SK-N-SH (cell line): ENCODE measurements around the gene ARHGAP26. TPM values are rescaled to one million over a fixed set of nuclear protein-coding genes. Genes with fewer than 3 reads are reported as not detected.

Experiments used
- CTCF ChIA-PET: fragments of 300-600, 350-600 bp; formaldehyde crosslinking; extraction: SDS; loops from one replicate; lab custom pipeline; 2021; lab: Yijun Ruan, JAX
- POLR2A ChIA-PET: fragments of 350-600 bp; sonication (Branson Sonifier 250); formaldehyde crosslinking; extraction: SDS; loops from one replicate; lab custom pipeline; 2020; ENCODE audit warnings: antibody characterized with exemption, inconsistent platforms; lab: Yijun Ruan, JAX
- DNase-seq: peaks from one replicate; pipeline ENCODE4 v3.0.0; 2012
- H2AFZ ChIP-seq: fragments of 200-600 bp; sonication (generic); 2 replicates; pipeline ENCODE4 v1.8.1; 2016; ENCODE audit warnings: antibody characterized with exemption, mild to moderate bottlenecking, low read depth
- H3F3A ChIP-seq: fragments of 200-600 bp; sonication (generic); replicated peaks from 2 replicates; pipeline ENCODE3; 2016; ENCODE audit warnings: antibody characterized with exemption, mild to moderate bottlenecking; ENCODE audit not compliant: insufficient read depth
- H3K27ac ChIP-seq, 2 experiments: fragments of 200-500 bp in 1 of 2; fragments of 200-600 bp in 1 of 2; sonication (Bioruptor generic) in 1 of 2; sonication (generic), shearing (Covaris generic) in 1 of 2; 2 replicates each; pipeline versions ENCODE4 v1.5.1 to v1.6.1; 2014 to 2016; ENCODE audit warnings: low read depth in 2 of 2, inconsistent platforms in 1 of 2, low read length in 1 of 2, mild to moderate bottlenecking in 1 of 2, mixed read lengths in 1 of 2
- H3K27me3 ChIP-seq: fragments of 200-600 bp; sonication (generic), shearing (Covaris generic); 2 replicates; pipeline ENCODE4 v1.6.1; 2016; ENCODE audit warnings: mixed run types; ENCODE audit not compliant: insufficient read depth
- H3K36me3 ChIP-seq, 2 experiments: fragments of 200-500 bp in 1 of 2; fragments of 200-600 bp in 1 of 2; sonication (Bioruptor generic) in 1 of 2; sonication (generic) in 1 of 2; replicated peaks in 1 of 2; 2 replicates each; pipeline versions ENCODE3 to v1.5.1; 2014 to 2016; ENCODE audit warnings: low read length in 1 of 2, mild to moderate bottlenecking in 1 of 2; ENCODE audit not compliant: insufficient read depth in 2 of 2, control insufficient read depth in 1 of 2
- H3K4me1 ChIP-seq, 2 experiments: fragments of 200-500 bp in 1 of 2; fragments of 200-600 bp in 1 of 2; sonication (Bioruptor generic) in 1 of 2; sonication (generic), shearing (Covaris generic) in 1 of 2; 2 replicates each; pipeline versions ENCODE4 v1.5.1 to v1.6.1; 2014 to 2016; ENCODE audit warnings: low read depth in 1 of 2, low read length in 1 of 2, mixed run types in 1 of 2; ENCODE audit not compliant: insufficient read depth in 2 of 2, control insufficient read depth in 1 of 2
- H3K4me2 ChIP-seq: fragments of 200-600 bp; sonication (generic), shearing (Covaris generic); 2 replicates; pipeline ENCODE4 v1.6.1; 2017; ENCODE audit warnings: mixed run types
- H3K4me3 ChIP-seq, 2 experiments: fragments of 200-500 bp in 1 of 2; fragments of 200-600 bp in 1 of 2; sonication (Bioruptor generic) in 1 of 2; sonication (generic), shearing (Covaris generic) in 1 of 2; 2 replicates each; pipeline versions ENCODE4 v1.5.1 to v1.8.1; 2014 to 2016; ENCODE audit warnings: low read depth in 2 of 2, inconsistent platforms in 1 of 2, low read length in 1 of 2, mild to moderate bottlenecking in 1 of 2, mixed read lengths in 1 of 2, moderate library complexity in 1 of 2
- H3K79me2 ChIP-seq: fragments of 200-600 bp; sonication (generic); 2 replicates; pipeline ENCODE4 v1.8.1; 2017; ENCODE audit warnings: mild to moderate bottlenecking; ENCODE audit not compliant: insufficient read depth
- H3K9ac ChIP-seq: fragments of 200-600 bp; sonication (generic); 2 replicates; pipeline ENCODE4 v1.6.1; 2017; ENCODE audit warnings: mixed run types
- H3K9me2 ChIP-seq: fragments of 200-600 bp; sonication (generic); 2 replicates; pipeline ENCODE4 v1.6.1; 2017; ENCODE audit warnings: mixed run types
- H3K9me3 ChIP-seq: fragments of 200-600 bp; sonication (generic); 2 replicates; pipeline ENCODE4 v1.6.1; 2017; ENCODE audit warnings: mixed run types, mild to moderate bottlenecking, moderate library complexity
- H4K20me1 ChIP-seq: fragments of 200-600 bp; sonication (generic); 2 replicates; pipeline ENCODE4 v1.6.1; 2017; ENCODE audit warnings: mild to moderate bottlenecking, mixed run types; ENCODE audit not compliant: insufficient read depth
- CHD2 ChIP-seq: fragments of 150-350 bp; IDR thresholded peaks from 2 replicates; pipeline ENCODE4 v1.6.1; 2018; ENCODE audit warnings: low read length; ENCODE audit not compliant: partially characterized antibody
- ELF1 ChIP-seq: IDR thresholded peaks from 2 replicates; pipeline ENCODE4 v1.4.0; 2012
- EP300 ChIP-seq, 2 experiments: IDR thresholded peaks; 2 replicates each; pipeline versions ENCODE4 v1.4.0 to v1.6.1; 2012; ENCODE audit warnings: borderline replicate concordance in 1 of 2, low read depth in 1 of 2, low read length in 1 of 2
- FOSL2 ChIP-seq: IDR thresholded peaks from 2 replicates; pipeline ENCODE4 v1.4.0; 2012; ENCODE audit warnings: low read depth, mild to moderate bottlenecking, moderate library complexity, borderline replicate concordance
- GABPA ChIP-seq: IDR thresholded peaks from 2 replicates; pipeline ENCODE4 v1.4.0; 2012; ENCODE audit warnings: low read depth, mild to moderate bottlenecking
- JUND ChIP-seq: IDR thresholded peaks from 2 replicates; pipeline ENCODE4 v1.4.0; 2012
- MEF2A ChIP-seq: IDR thresholded peaks from 2 replicates; pipeline ENCODE4 v1.4.0; 2012; ENCODE audit warnings: low read depth, borderline replicate concordance
- MXI1 ChIP-seq: IDR thresholded peaks from 2 replicates; pipeline ENCODE4 v1.6.1; 2012; ENCODE audit warnings: mild to moderate bottlenecking, low read depth, low read length, improper control_type of control experiment
- NFIC ChIP-seq: IDR thresholded peaks from 2 replicates; pipeline ENCODE4 v1.4.0; 2012; ENCODE audit warnings: borderline replicate concordance
- NRF1 ChIP-seq: IDR thresholded peaks from 2 replicates; pipeline ENCODE4 v1.6.1; 2012; ENCODE audit warnings: low read depth, mild to moderate bottlenecking, low read length
- RAD21 ChIP-seq: IDR thresholded peaks from 2 replicates; pipeline ENCODE4 v1.6.1; 2012; ENCODE audit warnings: mild to moderate bottlenecking, low read length
- RCOR1 ChIP-seq: fragments of 150-350 bp; IDR thresholded peaks from 2 replicates; pipeline ENCODE4 v1.6.1; 2017; ENCODE audit warnings: antibody characterized with exemption, low read length
- RFX5 ChIP-seq: IDR thresholded peaks from 2 replicates; pipeline ENCODE4 v1.6.1; 2012; ENCODE audit warnings: mild to moderate bottlenecking, improper control_type of control experiment, low read length
- RXRA ChIP-seq: IDR thresholded peaks from 2 replicates; pipeline ENCODE4 v1.4.0; 2012; ENCODE audit warnings: low read depth, mild to moderate bottlenecking, borderline replicate concordance
- SIN3A ChIP-seq: IDR thresholded peaks from 2 replicates; pipeline ENCODE4 v1.6.1; 2012; ENCODE audit warnings: low read depth, mild to moderate bottlenecking, low read length, moderate library complexity, borderline replicate concordance
- TAF1 ChIP-seq: IDR thresholded peaks from 2 replicates; pipeline ENCODE4 v1.6.1; 2012; ENCODE audit warnings: low read depth, mild to moderate bottlenecking, low read length, moderate library complexity, borderline replicate concordance
- TCF12 ChIP-seq: IDR thresholded peaks from 2 replicates; pipeline ENCODE4 v1.4.0; 2012
- YY1 ChIP-seq: IDR thresholded peaks from 2 replicates; pipeline ENCODE4 v1.4.0; 2012; ENCODE audit warnings: low read depth, mild to moderate bottlenecking
- WGBS: methylation state at CpG from one replicate; pipeline ENCODE4 v1.1.6; 2017; ENCODE audit warnings: low lambda C conversion rate; 5-methylcytosine and 5-hydroxymethylcytosine counted together
- polyA plus RNA-seq, 3 experiments: library from polyadenylated mRNA; depleted of rRNA; stranded (reverse); fragments of >200 nt; gene quantifications; 2 replicates each; pipeline ENCODE4 v1.2.3, GENCODE V29; 2012
- TF ChIP-seq, protein P1 (sequence below): IDR thresholded peaks from 2 replicates; pipeline ENCODE4 v1.4.0; 2012; ENCODE audit warnings: low read depth, borderline replicate concordance
- TF ChIP-seq, protein P2 (sequence below): fragments of 150-350 bp; IDR thresholded peaks from 2 replicates; pipeline ENCODE4 v1.6.1; 2017; ENCODE audit warnings: antibody characterized with exemption, low read length, low read depth, borderline replicate concordance
- TF ChIP-seq, protein P3 (sequence below): IDR thresholded peaks from 2 replicates; pipeline ENCODE4 v1.6.1; 2012; ENCODE audit warnings: mild to moderate bottlenecking, low read depth, low read length, moderate library complexity
- TF ChIP-seq, protein P4 (sequence below): fragments of 150-350 bp; IDR thresholded peaks from 2 replicates; pipeline ENCODE4 v1.6.1; 2016; ENCODE audit warnings: mild to moderate bottlenecking, low read depth, low read length
- TF ChIP-seq, protein P5 (sequence below): IDR thresholded peaks from 2 replicates; pipeline ENCODE4; 2012
- TF ChIP-seq, protein P6 (sequence below): fragments of 200-600 bp; sonication (generic); IDR thresholded peaks from 2 replicates; pipeline ENCODE4 v1.6.1; 2017; ENCODE audit warnings: antibody characterized with exemption, mild to moderate bottlenecking, moderate library complexity

Gene ARHGAP26
- polyA plus RNA-seq, 1 of the 3 experiments (the other 2 are of a cell fraction) = 6.1 TPM

DNA sequence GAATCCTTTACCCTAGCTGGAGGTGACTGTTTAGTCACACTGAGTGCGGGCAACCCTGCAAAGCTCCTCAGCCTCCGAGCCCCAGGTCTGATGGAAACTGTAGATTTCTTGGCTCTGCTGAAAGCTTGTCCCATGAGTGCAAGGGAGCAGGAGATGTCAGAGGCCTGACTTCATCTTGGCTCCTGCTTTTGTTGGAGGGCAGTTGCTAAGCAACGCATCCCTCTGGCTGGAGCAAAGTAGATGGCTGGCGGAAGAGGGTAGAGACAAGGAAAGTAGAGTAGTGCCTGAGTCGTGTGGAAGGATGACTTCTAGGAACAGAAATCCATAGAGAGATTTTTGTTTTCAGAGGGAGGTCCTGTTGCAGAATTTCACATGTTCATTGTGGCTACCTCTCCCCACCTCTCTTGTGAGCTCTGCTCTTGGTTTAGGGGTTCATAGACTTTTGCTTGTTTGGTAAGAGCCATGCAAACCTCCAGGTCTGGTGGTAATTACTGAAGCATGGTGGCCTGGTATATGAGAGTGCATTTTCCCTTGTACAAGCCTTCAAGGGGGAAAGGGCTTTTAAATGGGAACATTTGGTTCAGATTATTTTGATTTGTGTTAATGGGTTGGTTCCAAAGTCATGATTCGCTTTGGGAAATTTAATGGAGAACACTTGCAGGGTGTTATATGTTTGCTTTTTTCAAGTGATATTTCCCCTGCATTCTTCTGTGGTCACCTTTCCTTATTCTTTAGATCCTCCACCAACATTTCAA lies 71.5 kb downstream of the ARHGAP26 start:
- Histone ChIP-seq H3K9ac (no peak overlapping the region), H3K4me2 (peak overlapping the region; percentile 16; the same call in 1 of the 2 replicates), H3K4me1 (peaks cover 9 to 49% of the 10 kb centered on the region in 2 experiments), H3K36me3 (no peaks in the 10 kb centered on the region), H4K20me1 (no peaks in the 10 kb centered on the region), H3K4me3 (no peak overlapping the region), H3K9me3 (no peaks in the 10 kb centered on the region), H3K9me2 (no peaks in the 10 kb centered on the region), H3K79me2 (no peaks in the 10 kb centered on the region), H3K27me3 (no peaks in the 10 kb centered on the region), H3K27ac (peak overlapping the region; percentile 64 to 94), H3F3A (peaks cover 3% of the 10 kb centered on the region), H2AFZ (no peak overlapping the region)
- ChIA-PET POLR2A (interaction anchor here (1.3 kb wide), 1 partner anchor 71 kb away, joined by 3 read pairs; the partner anchor contains the start of gene ARHGAP26), CTCF (interaction anchor here (0.7 to 1.4 kb wide), 4 partner anchors 47 to 124 kb away, joined by 3 to 4 read pairs (median 4); no protein-coding TSS in a partner anchor)
- DNase-seq = peak; percentile 48
- 36% methylated on average over 6 of the region's 6 CpGs for WGBS
- TF ChIP-seq, protein P1, sequence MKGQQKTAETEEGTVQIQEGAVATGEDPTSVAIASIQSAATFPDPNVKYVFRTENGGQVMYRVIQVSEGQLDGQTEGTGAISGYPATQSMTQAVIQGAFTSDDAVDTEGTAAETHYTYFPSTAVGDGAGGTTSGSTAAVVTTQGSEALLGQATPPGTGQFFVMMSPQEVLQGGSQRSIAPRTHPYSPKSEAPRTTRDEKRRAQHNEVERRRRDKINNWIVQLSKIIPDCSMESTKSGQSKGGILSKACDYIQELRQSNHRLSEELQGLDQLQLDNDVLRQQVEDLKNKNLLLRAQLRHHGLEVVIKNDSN = no peak
- TF ChIP-seq EP300 (IDR thresholded peaks at IDR 0.05; ENCODE audit: borderline replicate concordance in 1 of 2, low read depth in 1 of 2, low read length in 1 of 2) (peak in 1 of 2 experiments; percentile 86; a peak in 2 of 4 replicates), RAD21 (peak; percentile 15; the same call in 1 of the 2 replicates), ELF1 (no peak), SIN3A (no peak), RXRA (no peak), MXI1 (peak; percentile 66; the same call in 1 of the 2 replicates), RCOR1 (peak; percentile 65), CHD2 (peak; percentile 44), MEF2A (no peak), GABPA (no peak), RFX5 (no peak), JUND (no peak), NRF1 (no peak), TAF1 (no peak), TCF12 (peak; percentile 52), FOSL2 (no peak), YY1 (no peak), NFIC (no peak; the same call in 1 of the 2 replicates)
- TF ChIP-seq, protein P2, sequence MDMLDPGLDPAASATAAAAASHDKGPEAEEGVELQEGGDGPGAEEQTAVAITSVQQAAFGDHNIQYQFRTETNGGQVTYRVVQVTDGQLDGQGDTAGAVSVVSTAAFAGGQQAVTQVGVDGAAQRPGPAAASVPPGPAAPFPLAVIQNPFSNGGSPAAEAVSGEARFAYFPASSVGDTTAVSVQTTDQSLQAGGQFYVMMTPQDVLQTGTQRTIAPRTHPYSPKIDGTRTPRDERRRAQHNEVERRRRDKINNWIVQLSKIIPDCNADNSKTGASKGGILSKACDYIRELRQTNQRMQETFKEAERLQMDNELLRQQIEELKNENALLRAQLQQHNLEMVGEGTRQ = no peak
- TF ChIP-seq, protein P3, sequence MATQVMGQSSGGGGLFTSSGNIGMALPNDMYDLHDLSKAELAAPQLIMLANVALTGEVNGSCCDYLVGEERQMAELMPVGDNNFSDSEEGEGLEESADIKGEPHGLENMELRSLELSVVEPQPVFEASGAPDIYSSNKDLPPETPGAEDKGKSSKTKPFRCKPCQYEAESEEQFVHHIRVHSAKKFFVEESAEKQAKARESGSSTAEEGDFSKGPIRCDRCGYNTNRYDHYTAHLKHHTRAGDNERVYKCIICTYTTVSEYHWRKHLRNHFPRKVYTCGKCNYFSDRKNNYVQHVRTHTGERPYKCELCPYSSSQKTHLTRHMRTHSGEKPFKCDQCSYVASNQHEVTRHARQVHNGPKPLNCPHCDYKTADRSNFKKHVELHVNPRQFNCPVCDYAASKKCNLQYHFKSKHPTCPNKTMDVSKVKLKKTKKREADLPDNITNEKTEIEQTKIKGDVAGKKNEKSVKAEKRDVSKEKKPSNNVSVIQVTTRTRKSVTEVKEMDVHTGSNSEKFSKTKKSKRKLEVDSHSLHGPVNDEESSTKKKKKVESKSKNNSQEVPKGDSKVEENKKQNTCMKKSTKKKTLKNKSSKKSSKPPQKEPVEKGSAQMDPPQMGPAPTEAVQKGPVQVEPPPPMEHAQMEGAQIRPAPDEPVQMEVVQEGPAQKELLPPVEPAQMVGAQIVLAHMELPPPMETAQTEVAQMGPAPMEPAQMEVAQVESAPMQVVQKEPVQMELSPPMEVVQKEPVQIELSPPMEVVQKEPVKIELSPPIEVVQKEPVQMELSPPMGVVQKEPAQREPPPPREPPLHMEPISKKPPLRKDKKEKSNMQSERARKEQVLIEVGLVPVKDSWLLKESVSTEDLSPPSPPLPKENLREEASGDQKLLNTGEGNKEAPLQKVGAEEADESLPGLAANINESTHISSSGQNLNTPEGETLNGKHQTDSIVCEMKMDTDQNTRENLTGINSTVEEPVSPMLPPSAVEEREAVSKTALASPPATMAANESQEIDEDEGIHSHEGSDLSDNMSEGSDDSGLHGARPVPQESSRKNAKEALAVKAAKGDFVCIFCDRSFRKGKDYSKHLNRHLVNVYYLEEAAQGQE = no peak
- TF ChIP-seq, protein P4, sequence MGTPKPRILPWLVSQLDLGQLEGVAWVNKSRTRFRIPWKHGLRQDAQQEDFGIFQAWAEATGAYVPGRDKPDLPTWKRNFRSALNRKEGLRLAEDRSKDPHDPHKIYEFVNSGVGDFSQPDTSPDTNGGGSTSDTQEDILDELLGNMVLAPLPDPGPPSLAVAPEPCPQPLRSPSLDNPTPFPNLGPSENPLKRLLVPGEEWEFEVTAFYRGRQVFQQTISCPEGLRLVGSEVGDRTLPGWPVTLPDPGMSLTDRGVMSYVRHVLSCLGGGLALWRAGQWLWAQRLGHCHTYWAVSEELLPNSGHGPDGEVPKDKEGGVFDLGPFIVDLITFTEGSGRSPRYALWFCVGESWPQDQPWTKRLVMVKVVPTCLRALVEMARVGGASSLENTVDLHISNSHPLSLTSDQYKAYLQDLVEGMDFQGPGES = no peak
- TF ChIP-seq, protein P5, sequence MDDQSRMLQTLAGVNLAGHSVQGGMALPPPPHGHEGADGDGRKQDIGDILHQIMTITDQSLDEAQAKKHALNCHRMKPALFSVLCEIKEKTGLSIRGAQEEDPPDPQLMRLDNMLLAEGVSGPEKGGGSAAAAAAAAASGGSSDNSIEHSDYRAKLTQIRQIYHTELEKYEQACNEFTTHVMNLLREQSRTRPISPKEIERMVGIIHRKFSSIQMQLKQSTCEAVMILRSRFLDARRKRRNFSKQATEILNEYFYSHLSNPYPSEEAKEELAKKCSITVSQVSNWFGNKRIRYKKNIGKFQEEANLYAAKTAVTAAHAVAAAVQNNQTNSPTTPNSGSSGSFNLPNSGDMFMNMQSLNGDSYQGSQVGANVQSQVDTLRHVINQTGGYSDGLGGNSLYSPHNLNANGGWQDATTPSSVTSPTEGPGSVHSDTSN = no peak
- TF ChIP-seq, protein P6, sequence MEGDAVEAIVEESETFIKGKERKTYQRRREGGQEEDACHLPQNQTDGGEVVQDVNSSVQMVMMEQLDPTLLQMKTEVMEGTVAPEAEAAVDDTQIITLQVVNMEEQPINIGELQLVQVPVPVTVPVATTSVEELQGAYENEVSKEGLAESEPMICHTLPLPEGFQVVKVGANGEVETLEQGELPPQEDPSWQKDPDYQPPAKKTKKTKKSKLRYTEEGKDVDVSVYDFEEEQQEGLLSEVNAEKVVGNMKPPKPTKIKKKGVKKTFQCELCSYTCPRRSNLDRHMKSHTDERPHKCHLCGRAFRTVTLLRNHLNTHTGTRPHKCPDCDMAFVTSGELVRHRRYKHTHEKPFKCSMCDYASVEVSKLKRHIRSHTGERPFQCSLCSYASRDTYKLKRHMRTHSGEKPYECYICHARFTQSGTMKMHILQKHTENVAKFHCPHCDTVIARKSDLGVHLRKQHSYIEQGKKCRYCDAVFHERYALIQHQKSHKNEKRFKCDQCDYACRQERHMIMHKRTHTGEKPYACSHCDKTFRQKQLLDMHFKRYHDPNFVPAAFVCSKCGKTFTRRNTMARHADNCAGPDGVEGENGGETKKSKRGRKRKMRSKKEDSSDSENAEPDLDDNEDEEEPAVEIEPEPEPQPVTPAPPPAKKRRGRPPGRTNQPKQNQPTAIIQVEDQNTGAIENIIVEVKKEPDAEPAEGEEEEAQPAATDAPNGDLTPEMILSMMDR = no peak
